Stimulated activated CD4-positive, alpha-beta T cell treated with anti-CD3 and anti-CD28 coated beads, Interleukin-2, amount 100 ng/mL, for 48 hours (primary cell): Measurements from ENCODE around the gene MAPKAPK2.

Experiments
- DNase-seq, 2 donors: peaks; one replicate each; pipeline ENCODE4 v3.0.0-alpha.2; 2020

Gene MAPKAPK2

GRCh38 chr1:206783506-206783905 lies 98.8 kb downstream of the MAPKAPK2 start:
- DNase-seq = no peak
